Activated CD4-positive, alpha-beta T cell treated with anti-CD3 and anti-CD28 coated beads, Interleukin-2, amount 50 U/mL, for 4 hours (primary cell): Measurements from ENCODE around the gene PRTN3.
A peak's percentile ranks its signal among the peaks of the same experiment; 100 is the strongest.
"Not testable (repeated sequence)": the region's sequence is repeated elsewhere in the genome, so short reads cannot be mapped to it uniquely, and the experiment has no call there.

ENCODE experiments used
- DNase-seq, 2 experiments: peaks; one replicate each; pipeline ENCODE4 v3.0.0-alpha.2; 2020

Gene PRTN3

GRCh38 chr19:849195-849594, 8.4 kb downstream of the PRTN3 start:
- DNase-seq = not testable (repeated sequence)

- DNase-seq = no peak
Observed at GRCh38 chr19:850221-850978, 9.6 kb downstream of the PRTN3 start.

- DNase-seq = no peak
Observed at GRCh38 chr19:850979-851335, 10.2 kb downstream of the PRTN3 start.

GRCh38 chr19:852136-853013, 11.6 kb downstream of the PRTN3 start, which contains the start of gene ELANE:
TSS of gene ELANE (plus strand) at chr19:852303. CDS start at chr19:852329, 26 bp downstream.
- DNase-seq = no peak

DNA sequence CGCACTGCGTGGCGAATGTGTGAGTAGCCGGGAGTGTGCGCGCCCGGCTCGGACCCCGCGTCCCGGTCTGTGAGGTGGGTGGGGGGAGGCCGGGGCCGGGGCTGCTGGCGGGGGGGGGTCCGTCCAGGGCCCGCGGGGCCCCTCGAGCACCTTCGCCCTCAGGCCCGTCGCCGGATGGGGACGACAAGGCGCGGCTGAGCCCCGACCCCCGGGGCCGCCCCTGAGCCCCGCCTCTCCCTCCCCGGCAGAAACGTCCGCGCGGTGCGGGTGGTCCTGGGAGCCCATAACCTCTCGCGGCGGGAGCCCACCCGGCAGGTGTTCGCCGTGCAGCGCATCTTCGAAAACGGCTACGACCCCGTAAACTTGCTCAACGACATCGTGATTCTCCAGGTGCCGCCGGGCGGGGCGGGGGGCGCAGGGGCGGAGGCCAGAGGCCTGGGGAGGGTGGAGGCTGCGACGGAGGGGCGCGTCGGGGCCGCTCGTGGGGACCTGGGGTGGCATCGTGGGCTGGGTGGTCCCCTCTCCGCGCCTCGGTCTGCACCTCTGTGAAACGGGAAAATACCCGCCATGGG, 12.3 kb downstream of the PRTN3 start:
- DNase-seq = no peak

DNA sequence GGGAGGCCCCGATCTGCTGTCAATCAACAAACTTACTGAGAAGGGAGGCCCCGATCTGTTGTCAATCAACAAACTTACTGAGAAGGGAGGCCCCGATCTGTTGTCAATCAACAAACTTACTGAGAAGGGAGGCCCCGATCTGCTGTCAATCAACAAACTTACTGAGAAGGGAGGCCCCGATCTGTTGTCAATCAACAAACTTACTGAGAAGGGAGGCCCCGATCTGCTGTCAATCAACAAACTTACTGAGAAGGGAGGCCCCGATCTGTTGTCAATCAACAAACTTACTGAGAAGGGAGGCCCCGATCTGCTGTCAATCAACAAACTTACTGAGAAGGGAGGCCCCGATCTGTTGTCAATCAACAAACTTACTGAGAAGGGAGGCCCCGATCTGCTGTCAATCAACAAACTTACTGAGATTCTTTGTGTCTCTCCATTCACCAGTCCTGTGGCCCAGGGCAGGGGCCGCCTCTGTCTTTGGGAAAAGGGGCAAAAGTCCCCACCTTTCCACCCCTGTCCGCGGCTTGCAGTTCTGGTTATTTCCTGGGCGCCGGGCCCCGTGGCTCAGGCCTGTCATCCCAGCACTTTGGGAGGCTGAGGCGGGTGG, 12.9 kb downstream of the PRTN3 start:
- DNase-seq = not testable (repeated sequence)

DNA sequence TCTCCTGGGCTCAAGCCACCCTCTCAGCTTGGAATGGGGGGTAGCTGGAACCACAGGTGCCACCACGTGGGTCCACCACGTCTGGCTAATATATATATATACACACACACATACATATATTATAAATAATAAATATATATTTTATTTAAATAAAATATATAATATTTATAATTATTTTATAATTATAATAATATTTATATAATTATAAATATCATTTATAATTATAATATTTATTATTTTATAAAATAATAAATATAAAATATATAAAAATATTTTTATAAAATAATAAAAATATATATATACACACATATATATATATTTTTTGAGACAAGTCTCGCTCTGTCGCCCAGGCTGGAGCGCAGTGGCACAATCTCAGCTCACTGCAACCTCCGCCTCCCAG, 13.8 kb downstream of the PRTN3 start:
- no peak for DNase-seq

DNA sequence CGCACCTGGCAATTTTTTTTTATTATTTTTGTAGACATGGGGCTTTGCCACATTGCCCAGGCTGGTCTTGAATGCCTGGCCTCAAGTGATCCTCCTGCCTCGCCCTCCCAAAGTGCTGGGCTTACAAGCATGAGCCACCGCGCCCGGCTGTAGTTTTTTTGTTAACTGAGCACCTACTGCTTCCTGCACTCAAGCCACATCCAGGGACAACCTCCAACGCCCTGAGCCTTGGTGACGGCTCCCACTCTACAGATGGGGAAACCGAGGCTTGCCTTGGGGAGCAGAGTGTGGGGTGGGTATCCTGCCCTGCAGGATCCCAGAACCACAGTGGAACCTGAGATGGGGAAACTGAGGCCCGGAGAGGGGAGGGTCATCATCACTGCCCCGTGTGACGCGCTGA, 14.3 kb downstream of the PRTN3 start:
- DNase-seq = no peak

GRCh38 chr19:855566-856120, 14.8 kb downstream of the PRTN3 start:
- no peak for DNase-seq

DNA sequence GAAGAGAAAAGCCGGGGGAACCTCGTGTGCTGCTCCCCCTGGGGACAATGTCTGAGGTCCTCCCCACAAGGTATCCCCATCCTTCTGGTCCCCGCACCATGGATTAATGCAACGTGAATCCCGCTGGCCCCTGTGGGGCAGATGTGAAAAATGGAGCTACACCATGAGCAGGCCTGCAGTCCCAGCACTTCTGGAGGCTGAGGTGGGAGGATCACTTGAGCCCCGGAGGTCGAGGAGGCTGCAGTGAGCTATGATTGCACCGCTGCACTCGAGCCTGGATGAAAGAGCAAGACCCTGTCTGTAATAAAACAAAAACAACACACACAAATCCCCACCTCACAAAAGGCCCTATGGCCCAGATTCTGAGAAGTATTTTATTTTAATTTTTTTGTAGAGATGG, 17.5 kb downstream of the PRTN3 start:
- no peak for DNase-seq

DNA sequence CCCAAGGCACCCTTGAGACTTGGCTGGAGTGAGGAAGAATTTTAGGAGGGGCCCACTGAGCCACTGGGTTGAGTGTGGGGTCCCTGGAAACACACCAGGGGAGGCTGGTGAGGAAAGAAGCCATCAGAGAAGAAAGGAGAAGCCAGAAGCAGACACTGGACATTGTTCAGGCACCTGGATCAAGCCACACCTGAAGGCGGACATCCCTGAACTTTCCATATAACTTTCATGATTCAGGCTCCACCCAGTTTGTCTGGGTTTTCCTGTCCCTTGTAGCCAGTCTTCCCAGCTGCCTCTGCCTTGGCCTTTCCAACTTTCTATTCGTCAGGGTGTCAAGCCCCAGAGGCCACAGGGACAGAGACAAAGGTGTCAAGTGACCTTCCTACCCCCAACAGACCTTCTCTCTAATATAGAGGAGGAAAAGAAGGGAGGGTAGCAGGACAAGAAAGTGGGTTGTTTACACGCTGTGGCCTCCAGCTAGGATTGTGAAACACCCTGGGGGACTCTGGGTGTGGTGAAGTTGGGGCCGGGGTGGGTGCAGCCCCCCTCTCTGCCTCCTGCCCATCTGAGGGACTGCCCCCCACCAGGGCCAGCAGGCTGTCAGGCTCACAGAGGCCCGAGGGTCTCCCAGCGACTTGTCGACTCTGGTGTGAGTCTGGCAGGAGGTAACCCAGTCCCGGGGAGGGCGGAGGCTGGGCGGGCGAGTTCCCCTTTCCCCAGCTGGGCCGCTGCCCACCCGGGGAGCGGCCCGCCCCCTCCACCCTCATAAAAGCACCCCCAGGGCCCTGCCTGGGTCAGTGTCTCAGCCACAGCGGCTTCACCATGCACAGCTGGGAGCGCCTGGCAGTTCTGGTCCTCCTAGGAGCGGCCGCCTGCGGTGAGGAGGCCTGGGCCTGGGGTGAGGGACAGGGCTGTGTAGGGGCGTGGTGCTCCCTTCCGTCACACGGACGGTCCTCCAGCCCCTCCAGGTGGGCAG, 18.4 kb downstream of the PRTN3 start, which contains the start of gene CFD:
TSS of gene CFD (plus strand) at position 797 of the 976 bp plus-strand sequence. CDS start at position 823, 26 bp downstream.
- no peak for DNase-seq

GRCh38 chr19:861141-861755, 20.4 kb downstream of the PRTN3 start:
- DNase-seq = no peak

DNA sequence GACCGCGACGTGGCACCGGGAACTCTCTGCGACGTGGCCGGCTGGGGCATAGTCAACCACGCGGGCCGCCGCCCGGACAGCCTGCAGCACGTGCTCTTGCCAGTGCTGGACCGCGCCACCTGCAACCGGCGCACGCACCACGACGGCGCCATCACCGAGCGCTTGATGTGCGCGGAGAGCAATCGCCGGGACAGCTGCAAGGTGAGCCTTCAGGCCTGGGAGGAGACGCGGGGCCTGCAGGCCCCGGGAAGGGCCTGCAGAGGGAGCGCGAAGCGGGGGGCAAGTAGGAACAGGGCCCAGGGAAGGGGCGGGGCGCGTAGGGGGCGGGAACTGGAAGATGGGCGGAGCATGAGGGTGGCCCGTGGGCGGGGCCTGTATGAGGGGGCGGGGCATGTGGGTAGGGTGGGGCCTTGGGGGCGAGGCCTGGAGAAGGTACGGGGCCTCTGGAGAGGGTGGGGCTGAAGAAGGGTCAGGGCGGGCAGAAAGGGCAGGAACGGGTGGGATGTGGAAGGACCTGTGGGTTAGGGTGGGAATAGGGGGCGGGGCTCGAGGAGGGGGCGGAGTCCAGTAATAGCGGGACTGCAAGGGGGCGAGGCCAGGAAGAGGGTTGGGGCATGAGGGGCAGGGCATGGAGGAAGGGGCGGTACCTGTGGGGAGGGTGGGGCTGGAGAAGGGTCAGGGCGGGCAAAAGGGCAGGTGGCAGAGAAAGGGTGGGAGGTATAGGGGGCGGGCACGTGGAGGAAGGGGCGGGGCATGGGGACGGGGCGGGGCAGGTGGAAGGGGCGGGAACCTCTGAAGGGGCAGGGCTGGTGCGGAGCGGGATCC, 21.2 kb downstream of the PRTN3 start:
- peak; percentile 60 to 63 for DNase-seq

DNA sequence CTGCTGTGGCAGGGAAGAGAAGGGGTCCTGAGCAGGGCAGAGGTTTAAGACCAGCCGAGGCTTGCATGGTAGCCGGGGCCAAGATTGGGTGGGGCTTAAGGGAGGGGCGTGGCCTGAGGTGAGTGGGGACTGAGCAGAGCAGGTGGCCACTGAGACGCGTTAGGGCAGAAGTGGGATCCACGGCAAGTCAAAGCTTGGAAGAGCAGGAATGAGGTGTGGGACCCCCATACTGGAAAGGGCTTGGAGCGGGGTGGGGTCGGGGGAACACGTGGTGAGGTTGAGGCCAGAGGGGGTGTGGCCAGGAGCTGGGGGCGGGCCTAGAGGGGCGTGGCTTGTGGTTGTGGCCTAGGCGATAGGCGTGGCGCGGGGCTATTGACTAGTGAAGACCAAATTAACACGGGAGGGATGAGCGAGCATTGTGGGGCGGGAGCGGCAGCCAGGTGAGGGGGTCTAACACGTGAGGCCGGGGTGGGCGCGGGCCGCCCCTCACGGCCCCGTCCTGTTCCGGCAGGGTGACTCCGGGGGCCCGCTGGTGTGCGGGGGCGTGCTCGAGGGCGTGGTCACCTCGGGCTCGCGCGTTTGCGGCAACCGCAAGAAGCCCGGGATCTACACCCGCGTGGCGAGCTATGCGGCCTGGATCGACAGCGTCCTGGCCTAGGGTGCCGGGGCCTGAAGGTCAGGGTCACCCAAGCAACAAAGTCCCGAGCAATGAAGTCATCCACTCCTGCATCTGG, 21.9 kb downstream of the PRTN3 start:
- DNase-seq = peak; percentile 73 to 74

DNA sequence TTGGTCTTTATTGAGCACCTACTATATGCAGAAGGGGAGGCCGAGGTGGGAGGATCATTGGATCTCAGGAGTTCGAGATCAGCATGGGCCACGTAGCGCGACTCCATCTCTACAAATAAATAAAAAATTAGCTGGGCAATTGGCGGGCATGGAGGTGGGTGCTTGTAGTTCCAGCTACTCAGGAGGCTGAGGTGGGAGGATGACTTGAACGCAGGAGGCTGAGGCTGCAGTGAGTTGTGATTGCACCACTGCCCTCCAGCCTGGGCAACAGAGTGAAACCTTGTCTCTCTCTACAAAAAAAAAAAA, 22.5 kb downstream of the PRTN3 start:
- DNase-seq = no peak

DNA sequence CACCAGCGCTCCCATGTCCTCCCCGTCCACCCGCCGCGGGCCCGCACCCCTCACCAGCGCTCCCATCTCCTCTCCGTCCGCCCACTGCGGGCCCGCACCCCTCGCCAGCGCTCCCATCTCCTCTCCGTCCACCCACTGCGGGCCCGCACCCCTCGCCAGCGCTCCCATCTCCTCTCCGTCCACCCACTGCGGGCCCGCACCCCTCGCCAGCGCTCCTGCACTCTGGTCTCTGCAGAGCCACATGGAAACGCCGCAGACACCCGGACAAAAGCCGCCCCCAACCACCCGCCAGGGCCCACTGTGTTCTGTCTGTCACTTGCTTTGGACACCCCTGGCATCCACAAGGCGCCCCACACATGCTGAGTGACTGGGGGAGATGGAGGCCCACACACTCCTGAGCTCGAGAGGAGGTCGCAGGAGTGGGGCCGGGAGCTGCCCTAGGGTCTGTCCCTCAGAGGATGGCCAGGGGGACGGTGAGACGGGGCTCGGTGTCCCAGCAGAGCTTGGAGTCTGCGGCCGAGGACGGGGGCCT, 26.0 kb downstream of the PRTN3 start:
- DNase-seq = no peak

GRCh38 chr19:867301-867793, 26.5 kb downstream of the PRTN3 start:
- no peak for DNase-seq

DNA sequence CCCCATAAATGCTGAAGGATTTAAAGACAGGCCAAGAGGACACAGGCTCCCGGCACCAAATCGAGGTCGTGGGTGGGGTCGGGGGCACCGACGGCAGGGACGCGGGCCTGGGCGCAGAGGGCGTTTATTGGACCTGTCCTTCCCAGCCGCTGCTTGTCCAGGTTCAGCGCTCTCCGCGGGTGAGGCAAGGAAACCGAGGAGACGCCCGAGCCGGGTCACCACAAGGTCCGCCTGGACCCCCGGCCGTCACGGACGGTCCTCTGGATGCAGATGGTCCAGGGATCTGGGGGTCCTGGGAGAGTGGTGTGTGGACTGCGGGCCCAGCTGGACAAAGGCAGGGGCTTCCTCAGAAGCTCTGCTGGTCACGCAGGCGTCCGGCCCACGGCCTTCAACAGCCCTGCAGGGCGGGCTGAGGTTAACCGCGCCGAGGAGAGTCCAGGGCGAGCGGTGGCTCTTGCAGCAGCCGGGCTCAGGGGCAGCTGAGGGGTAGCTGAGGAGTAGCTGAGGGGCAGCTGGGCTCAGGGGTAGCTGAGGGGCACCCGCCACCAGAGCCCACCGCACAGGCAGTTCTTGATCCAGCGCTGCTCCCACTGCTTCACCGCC, 27.2 kb downstream of the PRTN3 start:
- DNase-seq = no peak
